ENCODE data around the gene PDCD4.
A peak's percentile ranks its signal among the peaks of the same experiment; 100 is the strongest.

PDCD4 gene

GRCh38 chr10:110833234-110833940, 38.3 kb upstream of the PDCD4 start:
- TF ChIP-seq CTCF (IDR thresholded peaks at IDR 0.05): no peak
- H3K4me1 ChIP-seq: peaks cover 0 to 24% (median 13%) of the 10 kb centered on the region in 4 donors
- no peak overlapping the region for H3K27ac ChIP-seq
- H3K9me3 ChIP-seq: no peaks in the 10 kb centered on the region
- no peak for DNase-seq
- intact Hi-C loops (cut with DNase I; ENCODE audit: low total_unique reads): no loop called here
- H3K27me3 ChIP-seq: no peaks in the 10 kb centered on the region
- H3K36me3 ChIP-seq: no peaks in the 10 kb centered on the region
- no peak overlapping the region for H3K4me3 ChIP-seq

GRCh38 chr10:110833941-110834628, 37.6 kb upstream of the PDCD4 start:
- H3K4me3 ChIP-seq: no peak overlapping the region
- TF ChIP-seq CTCF (IDR thresholded peaks at IDR 0.05): no peak
- peaks cover 0 to 23% (median 10%) of the 10 kb centered on the region in 4 donors for H3K4me1 ChIP-seq
- H3K27ac ChIP-seq: no peak overlapping the region
- H3K27me3 ChIP-seq: no peaks in the 10 kb centered on the region
- DNase-seq: no peak
- intact Hi-C loops (cut with DNase I; ENCODE audit: low total_unique reads): no loop called here
- no peaks in the 10 kb centered on the region for H3K9me3 ChIP-seq
- H3K36me3 ChIP-seq: no peaks in the 10 kb centered on the region

GRCh38 chr10:110834629-110835301, 37.0 kb upstream of the PDCD4 start:
- H3K9me3 ChIP-seq: no peaks in the 10 kb centered on the region
- no peaks in the 10 kb centered on the region for H3K36me3 ChIP-seq
- DNase-seq: peak in 1 of 2 donors; percentile 54
- no peak overlapping the region for H3K4me3 ChIP-seq
- no peaks in the 10 kb centered on the region for H3K27me3 ChIP-seq
- H3K4me1 ChIP-seq: peaks cover 0 to 23% (median 10%) of the 10 kb centered on the region in 4 donors
- intact Hi-C loops (cut with DNase I; ENCODE audit: low total_unique reads): no loop called here
- peak overlapping the region in 1 of 2 donors; percentile 33 for H3K27ac ChIP-seq
- TF ChIP-seq CTCF (IDR thresholded peaks at IDR 0.05): no peak

- H3K9me3 ChIP-seq: no peaks in the 10 kb centered on the region
- H3K4me3 ChIP-seq: no peak overlapping the region
- peak overlapping the region in 1 of 2 donors; percentile 33 for H3K27ac ChIP-seq
Observed at GRCh38 chr10:110835841-110836240, 35.9 kb upstream of the PDCD4 start.

GRCh38 chr10:110836706-110837105, 35.0 kb upstream of the PDCD4 start:
- Histone ChIP-seq H3K27ac (no peak overlapping the region), H3K4me1 (peaks cover 0 to 30% (median 15%) of the 10 kb centered on the region in 4 donors), H3K9me3 (no peaks in the 10 kb centered on the region), H3K36me3 (no peaks in the 10 kb centered on the region), H3K4me3 (no peak overlapping the region), H3K27me3 (no peaks in the 10 kb centered on the region)
- intact Hi-C loops (cut with DNase I; ENCODE audit: low total_unique reads): no loop called here
- no peak for TF ChIP-seq CTCF (IDR thresholded peaks at IDR 0.05)
- no peak for DNase-seq

More at GRCh38 chr10:110835841-110836240, 35.9 kb upstream of the PDCD4 start:
- intact Hi-C loops (cut with DNase I; ENCODE audit: low total_unique reads): no loop called here
- Histone ChIP-seq H3K27me3 (no peaks in the 10 kb centered on the region), H3K36me3 (no peaks in the 10 kb centered on the region), H3K4me1 (peaks cover 0 to 30% (median 13%) of the 10 kb centered on the region in 4 donors)
- no peak for TF ChIP-seq CTCF (IDR thresholded peaks at IDR 0.05)
- no peak for DNase-seq
